HAP-1 (cell line): ENCODE measurements around the gene SECISBP2L.
A peak's percentile ranks its signal among the peaks of the same experiment; 100 is the strongest.
"Not testable (repeated sequence)": the region's sequence is repeated elsewhere in the genome, so short reads cannot be mapped to it uniquely, and the experiment has no call there.

Experiments
- DNase-seq, 2 experiments: peaks; one replicate each; pipeline ENCODE4 v3.0.0-alpha.2; 2016 to 2020; ENCODE audit warnings: low spot score in 2 of 2
- H3K27me3 ChIP-seq: fragments of 250-450 bp; sonication (Bioruptor Pico); 2 replicates; pipeline ENCODE4 v1.5.1; 2020; ENCODE audit warnings: low read depth, mild to moderate bottlenecking, moderate library complexity
- H3K36me3 ChIP-seq: fragments of 250-450 bp; sonication (Bioruptor Pico); replicated peaks from 2 replicates; pipeline ENCODE4 v1.5.1; 2020; ENCODE audit warnings: mild to moderate bottlenecking
- H3K4me1 ChIP-seq: fragments of 250-450 bp; sonication (Bioruptor Pico); 2 replicates; pipeline ENCODE4 v1.5.1; 2020; ENCODE audit warnings: mild to moderate bottlenecking
- H3K4me3 ChIP-seq: fragments of 250-450 bp; sonication (Bioruptor Pico); 2 replicates; pipeline ENCODE4 v1.5.1; 2020; ENCODE audit warnings: mild to moderate bottlenecking, moderate library complexity
- H3K9me3 ChIP-seq: fragments of 250-450 bp; sonication (Bioruptor Pico); 2 replicates; pipeline ENCODE4 v1.5.1; 2020; ENCODE audit warnings: mild to moderate bottlenecking, moderate library complexity
- in situ Hi-C: fragments of 300-500 bp; cut with MboI; formaldehyde crosslinking; loops from 3 replicates; pipeline ENCODE4 v1.14.3; 2020; ENCODE audit warnings: low sequenced_read_pairs, inconsistent platforms, mixed read lengths

The SECISBP2L gene

DNA sequence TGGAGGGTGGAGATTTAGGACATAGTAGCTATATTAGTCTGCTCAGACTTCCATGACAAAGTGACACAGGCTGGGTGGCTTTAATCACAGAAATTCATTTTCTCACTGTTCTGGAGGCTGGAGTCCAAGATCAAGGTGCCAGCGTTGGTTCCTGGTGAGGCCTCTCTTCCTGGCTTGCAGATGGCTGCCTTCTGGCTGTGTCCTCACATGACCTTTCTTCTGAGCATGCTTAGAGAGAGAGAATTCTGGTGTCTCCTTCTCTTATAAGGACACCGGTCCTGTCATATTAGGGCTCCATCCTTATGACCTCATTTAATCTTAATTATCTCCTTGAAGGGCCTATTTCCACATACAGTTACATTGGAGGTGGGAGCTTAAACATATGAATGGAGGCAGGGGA is 67.6 kb downstream of the SECISBP2L start:
- Histone ChIP-seq H3K36me3 (no peaks in the 10 kb centered on the region), H3K4me3 (no peak overlapping the region), H3K4me1 (peaks cover 12% of the 10 kb centered on the region), H3K27me3 (no peaks in the 10 kb centered on the region), H3K9me3 (no peaks in the 10 kb centered on the region)
- no peak for DNase-seq
- in situ Hi-C loops = no loop called here

- Histone ChIP-seq H3K27me3 (no peaks in the 10 kb centered on the region), H3K36me3 (no peaks in the 10 kb centered on the region), H3K9me3 (no peaks in the 10 kb centered on the region), H3K4me3 (no peak overlapping the region), H3K4me1 (peaks cover 12% of the 10 kb centered on the region)
- in situ Hi-C loops = no loop called here
- no peak for DNase-seq
These were observed 69.7 kb downstream of the SECISBP2L start for GRCh38 chr15:48976444-48977088.

DNA sequence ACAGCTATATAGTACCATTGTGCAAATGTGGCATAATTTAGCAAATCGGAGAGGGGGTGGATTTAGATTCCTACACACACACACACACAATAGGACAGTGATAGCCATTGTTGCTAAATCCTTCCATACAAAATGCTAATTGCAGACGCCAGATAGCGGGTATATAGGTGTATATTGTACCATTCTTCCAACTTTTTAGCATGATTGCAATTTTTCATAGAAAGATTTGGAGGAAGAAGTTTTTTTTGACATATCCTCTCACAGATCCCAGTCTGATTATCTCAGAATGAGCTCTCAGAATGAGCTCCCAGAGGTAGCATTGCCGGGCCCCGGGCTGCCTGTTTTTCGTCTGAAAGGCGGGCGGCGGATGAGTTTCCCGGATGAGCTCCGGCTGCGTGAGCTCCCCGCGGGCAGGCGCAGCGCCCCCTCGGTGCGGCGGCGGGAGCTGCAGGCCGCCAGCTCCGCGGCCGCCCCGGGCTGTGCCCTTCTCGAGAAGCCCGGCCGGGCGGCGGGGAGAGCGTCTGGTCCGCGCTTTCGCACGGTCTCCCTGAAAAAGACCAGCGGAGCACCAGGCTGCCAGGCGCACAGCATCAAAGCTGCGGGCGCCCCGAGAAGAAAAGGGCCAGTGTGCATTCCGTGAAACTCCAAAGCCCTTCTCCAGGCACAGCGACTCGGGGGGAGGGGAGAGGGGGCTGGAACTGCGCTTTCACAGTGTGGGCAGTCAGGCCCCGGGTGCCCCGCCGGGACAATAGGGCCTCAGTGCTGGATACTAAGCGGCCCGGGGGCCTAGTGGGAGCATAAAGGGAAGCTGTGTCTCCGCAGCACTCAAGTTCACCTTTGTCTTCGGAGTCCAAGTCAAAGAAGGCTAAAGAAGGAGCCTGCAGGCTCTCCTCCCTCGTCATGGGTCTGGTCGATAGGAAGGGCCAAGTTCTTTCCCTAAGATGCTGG is 70.5 kb downstream of the SECISBP2L start:
- Histone ChIP-seq H3K9me3 (no peaks in the 10 kb centered on the region), H3K4me3 (peak overlapping the region; percentile 35), H3K36me3 (no peaks in the 10 kb centered on the region), H3K27me3 (no peaks in the 10 kb centered on the region), H3K4me1 (peaks cover 12% of the 10 kb centered on the region)
- DNase-seq = peak; percentile 84 to 92
- in situ Hi-C loops = no loop called here

DNA sequence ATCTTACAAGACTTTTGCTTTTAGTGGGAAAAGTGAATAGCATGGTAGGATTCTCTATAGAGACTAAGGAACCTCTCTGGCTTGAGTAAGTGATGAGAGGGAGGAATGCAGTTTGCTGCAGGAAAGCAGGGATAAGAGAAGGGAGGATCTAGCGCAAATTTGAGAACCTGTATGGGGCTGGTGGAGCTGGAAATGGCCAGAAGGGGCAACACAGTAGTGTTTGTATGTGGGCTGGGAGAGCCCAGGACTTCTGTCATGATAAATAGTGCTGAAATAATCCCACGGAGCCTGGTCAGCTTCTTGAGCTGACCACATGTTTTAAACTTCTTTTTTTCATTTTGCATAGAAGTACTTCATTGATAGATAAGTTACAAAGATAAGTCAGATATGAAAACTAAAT is 71.4 kb downstream of the SECISBP2L start:
- Histone ChIP-seq H3K36me3 (no peaks in the 10 kb centered on the region), H3K4me3 (no peak overlapping the region), H3K27me3 (no peaks in the 10 kb centered on the region), H3K4me1 (peaks cover 12% of the 10 kb centered on the region), H3K9me3 (no peaks in the 10 kb centered on the region)
- DNase-seq = peak in 1 of 2 experiments; percentile 45
- in situ Hi-C loops = no loop called here

DNA sequence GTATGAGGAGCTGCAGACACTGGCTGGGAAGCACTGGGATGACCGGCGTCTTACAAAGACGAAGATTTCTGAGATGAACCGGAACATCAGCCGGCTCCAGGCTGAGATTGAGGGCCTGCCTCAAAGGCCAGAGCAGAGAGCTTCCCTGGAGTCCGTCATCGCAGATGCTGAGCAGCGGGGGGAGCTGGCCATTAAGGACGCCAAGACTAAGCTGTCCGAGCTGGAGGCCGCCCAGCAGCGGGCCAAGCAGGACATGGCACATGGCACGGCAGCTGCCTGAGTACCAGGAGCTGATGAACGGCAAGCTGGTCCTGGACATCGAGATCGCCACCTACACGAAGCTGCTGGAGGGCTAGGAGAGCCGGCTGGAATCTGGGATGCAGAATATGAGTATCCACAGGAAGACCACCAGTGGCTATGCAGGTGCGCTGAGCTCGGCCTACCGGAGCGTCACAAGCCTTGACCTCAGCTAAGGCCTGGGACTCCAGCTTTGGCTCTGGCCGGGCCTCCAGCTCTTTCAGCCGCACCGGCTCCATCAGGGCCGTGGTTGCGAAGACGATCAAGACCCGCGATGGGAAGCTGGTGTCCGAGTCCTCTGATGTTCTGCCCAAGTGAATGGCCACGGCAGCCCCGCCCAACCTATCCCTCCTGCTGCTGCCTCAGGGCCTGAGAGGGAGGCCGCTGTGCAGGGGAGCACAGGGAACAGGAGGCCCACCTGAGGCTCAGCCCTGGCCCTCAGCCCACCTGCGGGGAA is 73.3 kb downstream of the SECISBP2L start:
- no peaks in the 10 kb centered on the region for H3K36me3 ChIP-seq
- in situ Hi-C loops = no loop called here
- no peaks in the 10 kb centered on the region for H3K27me3 ChIP-seq

GRCh38 chr15:48970926-48971325 is 75.3 kb downstream of the SECISBP2L start:
- in situ Hi-C loops, DNase-seq, H3K4me1 ChIP-seq, H3K27me3 ChIP-seq, H3K9me3 ChIP-seq, H3K4me3 ChIP-seq, H3K36me3 ChIP-seq: not testable (repeated sequence)

More for the DNA sequence above, 73.3 kb downstream of the SECISBP2L start:
- peaks cover 12% of the 10 kb centered on the region for H3K4me1 ChIP-seq
- H3K4me3 ChIP-seq = no peak overlapping the region
- no peaks in the 10 kb centered on the region for H3K9me3 ChIP-seq
- DNase-seq = no peak

DNA sequence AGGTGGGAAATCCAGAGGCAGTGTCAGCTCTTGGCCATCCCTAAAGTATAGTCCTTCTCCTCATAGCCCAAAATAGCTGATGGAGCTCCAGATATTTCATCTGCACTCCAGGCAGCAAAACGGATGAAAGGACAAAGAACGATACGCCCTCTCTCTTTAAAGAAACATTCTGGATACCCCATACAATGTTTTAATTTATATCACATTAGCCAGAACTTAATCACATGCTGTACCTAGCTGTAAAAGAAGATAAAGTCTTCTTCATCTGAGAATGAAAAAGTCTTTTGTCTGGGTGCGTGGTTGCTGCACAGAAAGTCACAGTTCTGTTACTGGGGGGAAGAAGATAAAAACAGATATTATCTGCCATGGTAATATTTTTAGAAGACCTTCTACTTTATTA is 78.2 kb downstream of the SECISBP2L start:
- no peaks in the 10 kb centered on the region for H3K36me3 ChIP-seq
- no peaks in the 10 kb centered on the region for H3K9me3 ChIP-seq
- H3K4me3 ChIP-seq = no peak overlapping the region
- DNase-seq = no peak
- in situ Hi-C loops = no loop called here
- H3K4me1 ChIP-seq = peaks cover 4% of the 10 kb centered on the region; the same call in 1 of the 2 replicates
- H3K27me3 ChIP-seq = no peaks in the 10 kb centered on the region

DNA sequence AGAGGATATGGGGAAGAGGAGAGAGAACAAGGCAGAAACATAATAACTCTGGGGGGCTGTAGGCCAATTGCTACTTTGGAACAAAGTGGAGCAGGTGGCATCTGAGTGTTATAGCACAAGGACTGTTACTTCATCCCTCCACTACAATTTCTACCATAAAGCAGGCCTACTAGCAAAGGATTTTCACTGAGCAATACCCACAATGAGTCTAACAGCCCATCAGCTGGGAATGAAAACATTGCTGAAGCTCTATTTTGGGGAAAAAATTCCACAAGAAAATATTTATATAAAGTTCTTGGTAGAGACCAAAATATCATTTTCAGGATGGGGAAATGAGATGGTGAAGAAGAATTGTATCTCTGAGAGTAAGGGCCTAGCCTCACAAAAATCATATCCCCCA is 78.9 kb downstream of the SECISBP2L start:
- Histone ChIP-seq H3K4me1 (peaks cover 4% of the 10 kb centered on the region; the same call in 1 of the 2 replicates), H3K4me3 (no peak overlapping the region), H3K27me3 (no peaks in the 10 kb centered on the region), H3K9me3 (no peaks in the 10 kb centered on the region), H3K36me3 (no peaks in the 10 kb centered on the region)
- in situ Hi-C loops = no loop called here
- no peak for DNase-seq

GRCh38 chr15:48966595-48967301 is 79.5 kb downstream of the SECISBP2L start:
- Histone ChIP-seq H3K36me3 (no peaks in the 10 kb centered on the region), H3K4me1 (peaks cover 4% of the 10 kb centered on the region; the same call in 1 of the 2 replicates)
- in situ Hi-C loops = no loop called here

GRCh38 chr15:48965972-48966371 is 80.3 kb downstream of the SECISBP2L start:
- H3K4me3 ChIP-seq = no peak overlapping the region
- in situ Hi-C loops = no loop called here
- DNase-seq = no peak

More at GRCh38 chr15:48966595-48967301, 79.5 kb downstream of the SECISBP2L start:
- no peak overlapping the region for H3K4me3 ChIP-seq
- no peak for DNase-seq
- H3K9me3 ChIP-seq = no peaks in the 10 kb centered on the region
- H3K27me3 ChIP-seq = no peaks in the 10 kb centered on the region

GRCh38 chr15:48964898-48965297 is 81.3 kb downstream of the SECISBP2L start:
- H3K4me3 ChIP-seq = no peak overlapping the region
- H3K36me3 ChIP-seq = no peaks in the 10 kb centered on the region
- no peaks in the 10 kb centered on the region for H3K27me3 ChIP-seq
- no peak for DNase-seq
- peaks cover 4% of the 10 kb centered on the region; the same call in 1 of the 2 replicates for H3K4me1 ChIP-seq
- in situ Hi-C loops = no loop called here
- no peaks in the 10 kb centered on the region for H3K9me3 ChIP-seq

More at GRCh38 chr15:48965972-48966371, 80.3 kb downstream of the SECISBP2L start:
- H3K4me1 ChIP-seq = peaks cover 4% of the 10 kb centered on the region; the same call in 1 of the 2 replicates
- no peaks in the 10 kb centered on the region for H3K36me3 ChIP-seq
- H3K27me3 ChIP-seq = no peaks in the 10 kb centered on the region
- H3K9me3 ChIP-seq = no peaks in the 10 kb centered on the region

DNA sequence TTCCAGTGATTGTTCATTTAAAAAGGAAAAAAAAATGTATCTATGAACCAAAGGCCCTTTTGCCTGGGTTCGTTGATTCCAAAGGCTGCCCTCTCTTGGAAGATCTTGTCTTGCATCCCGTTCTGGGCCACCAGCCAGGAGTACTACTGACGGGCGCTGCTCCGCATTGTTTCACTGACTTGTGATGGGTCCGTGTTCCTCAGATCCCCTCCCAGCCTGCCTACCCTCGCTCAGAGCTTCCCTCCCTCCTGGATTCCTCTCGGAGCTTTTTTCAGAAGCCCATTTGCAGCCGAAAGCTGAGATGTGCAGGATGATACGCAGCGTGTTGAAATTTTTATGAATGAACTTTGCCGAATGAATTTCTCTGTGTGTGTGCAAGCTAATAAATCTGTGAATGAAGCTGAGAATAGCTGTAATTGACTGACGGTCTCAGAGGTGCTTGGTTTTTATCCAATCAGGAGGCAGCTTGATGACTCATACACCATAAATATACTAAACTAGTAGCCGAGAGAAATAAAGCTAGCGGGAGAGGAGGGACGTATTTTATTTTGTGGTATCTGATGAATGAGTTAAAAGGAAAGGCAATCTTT is 82.6 kb downstream of the SECISBP2L start, which contains the start of gene SHC4:
Gene SHC4, minus strand, starts transcription at position 396 of the 590 bp plus-strand sequence. CDS start 904 bp downstream, outside the sequence.
- peaks cover 4% of the 10 kb centered on the region; the same call in 1 of the 2 replicates for H3K4me1 ChIP-seq
- no peaks in the 10 kb centered on the region for H3K36me3 ChIP-seq
- DNase-seq = peak; percentile 82 to 89
- in situ Hi-C loops = no loop called here
- no peaks in the 10 kb centered on the region for H3K9me3 ChIP-seq
- peak within 1 kb of the TSS; percentile 36 for H3K4me3 ChIP-seq
- no peaks in the 10 kb centered on the region for H3K27me3 ChIP-seq
